SK-N-SH treated with all-trans-retinoic acid at 6 μM for 48 hours (cell line): ENCODE results near the gene PHF20.

Source experiments
- ATAC-seq: fragments of 200-7000 bp; cut with Tn5 transposase; 3 replicates; pipeline ENCODE4 v1.9.1; 2020; ENCODE audit warnings: mild to moderate bottlenecking, moderate library complexity
- ARNTL ChIP-seq: fragments of 450-650 bp; formaldehyde crosslinking; IDR thresholded peaks from 2 replicates; pipeline ENCODE4 v1.5.0; 2020; ENCODE audit warnings: low read depth, mild to moderate bottlenecking, moderate library complexity, borderline replicate concordance
- BACH2 ChIP-seq: fragments of 250-450 bp; sonication (Bioruptor Pico); IDR thresholded peaks from 2 replicates; pipeline ENCODE4 v1.9.0; 2021; ENCODE audit warnings: mild to moderate bottlenecking, borderline replicate concordance
- ESRRG ChIP-seq: fragments of 250-450 bp; sonication (Bioruptor Pico); IDR thresholded peaks from 2 replicates; pipeline ENCODE4 v1.6.1; 2021; ENCODE audit warnings: mild to moderate bottlenecking
- GLIS3 ChIP-seq: fragments of 250-450 bp; sonication (Bioruptor Pico); IDR thresholded peaks from 2 replicates; pipeline ENCODE4 v1.5.0; 2020; ENCODE audit warnings: mild to moderate bottlenecking, moderate library complexity
- ISL1 ChIP-seq: fragments of 250-450 bp; sonication (Bioruptor Pico); IDR thresholded peaks from 2 replicates; pipeline ENCODE4 v2.1.2; 2022; ENCODE audit warnings: mild to moderate bottlenecking, moderate library complexity
- OSR1 ChIP-seq: fragments of 250-450 bp; sonication (Bioruptor Pico); IDR thresholded peaks from 2 replicates; pipeline ENCODE4 v1.8.0; 2022; ENCODE audit warnings: moderate library complexity, mild to moderate bottlenecking, inconsistent platforms
- PPARA ChIP-seq: fragments of 250-450 bp; sonication (Bioruptor Pico); IDR thresholded peaks from 2 replicates; pipeline ENCODE4 v1.5.0; 2020; ENCODE audit warnings: mild to moderate bottlenecking, borderline replicate concordance
- RARB ChIP-seq: fragments of 250-450 bp; sonication (Bioruptor Pico); IDR thresholded peaks from 2 replicates; pipeline ENCODE4 v1.8.0; 2021; ENCODE audit warnings: mild to moderate bottlenecking, moderate library complexity
- SNAI2 ChIP-seq: fragments of 250-450 bp; sonication (Bioruptor Pico); IDR thresholded peaks from 2 replicates; pipeline ENCODE4 v1.5.0; 2020; ENCODE audit warnings: mild to moderate bottlenecking, moderate library complexity
- TCF4 ChIP-seq: fragments of 250-450 bp; sonication (Bioruptor Pico); IDR thresholded peaks from 2 replicates; pipeline ENCODE4 v1.8.0; 2021; ENCODE audit warnings: mild to moderate bottlenecking, moderate library complexity, borderline replicate concordance
- TOX ChIP-seq: fragments of 250-450 bp; sonication (Bioruptor Pico); IDR thresholded peaks from 2 replicates; pipeline ENCODE4 v1.8.0; 2021; ENCODE audit warnings: mild to moderate bottlenecking, moderate library complexity, borderline replicate concordance
- ZC3H10 ChIP-seq: fragments of 250-450 bp; sonication (Bioruptor Pico); IDR thresholded peaks from 2 replicates; pipeline ENCODE4 v1.5.1; 2021; ENCODE audit warnings: mild to moderate bottlenecking, moderate library complexity
- ZFP30 ChIP-seq: fragments of 450-650 bp; formaldehyde crosslinking; IDR thresholded peaks from 2 replicates; pipeline ENCODE4 v1.5.0; 2022; ENCODE audit warnings: mild to moderate bottlenecking, moderate library complexity
- ZNF565 ChIP-seq: fragments of 450-650 bp; formaldehyde crosslinking; conservative IDR thresholded peaks from 2 replicates; pipeline ENCODE4 v1.5.0; 2020; ENCODE audit warnings: low read depth, mild to moderate bottlenecking, moderate library complexity
- ZNF70 ChIP-seq: fragments of 450-650 bp; formaldehyde crosslinking; IDR thresholded peaks from 2 replicates; pipeline ENCODE4 v1.5.0; 2020; ENCODE audit warnings: mild to moderate bottlenecking, moderate library complexity
- ZNF8 ChIP-seq: fragments of 450-650 bp; formaldehyde crosslinking; IDR thresholded peaks from 2 replicates; pipeline ENCODE4 v1.5.0; 2020; ENCODE audit warnings: mild to moderate bottlenecking, moderate library complexity
- TF ChIP-seq, protein P1 (sequence below): fragments of 250-450 bp; sonication (Bioruptor Pico); IDR thresholded peaks from 2 replicates; pipeline ENCODE4 v1.5.0; 2020; ENCODE audit warnings: mild to moderate bottlenecking, moderate library complexity
- TF ChIP-seq, protein P2 (sequence below): fragments of 250-450 bp; sonication (Bioruptor Pico); IDR thresholded peaks from 2 replicates; pipeline ENCODE4 v1.8.0; 2021; ENCODE audit warnings: low read depth, mild to moderate bottlenecking, moderate library complexity, borderline replicate concordance
- TF ChIP-seq, protein P3 (sequence below): fragments of 250-450 bp; sonication (Bioruptor Pico); IDR thresholded peaks from 2 replicates; pipeline ENCODE4 v1.5.1; 2020; ENCODE audit warnings: low read depth, mild to moderate bottlenecking, moderate library complexity
- TF ChIP-seq, protein P4 (sequence below): fragments of 250-450 bp; sonication (Bioruptor Pico); IDR thresholded peaks from 2 replicates; pipeline ENCODE4 v1.8.0; 2020; ENCODE audit warnings: mild to moderate bottlenecking, moderate library complexity, borderline replicate concordance

PHF20 gene

DNA sequence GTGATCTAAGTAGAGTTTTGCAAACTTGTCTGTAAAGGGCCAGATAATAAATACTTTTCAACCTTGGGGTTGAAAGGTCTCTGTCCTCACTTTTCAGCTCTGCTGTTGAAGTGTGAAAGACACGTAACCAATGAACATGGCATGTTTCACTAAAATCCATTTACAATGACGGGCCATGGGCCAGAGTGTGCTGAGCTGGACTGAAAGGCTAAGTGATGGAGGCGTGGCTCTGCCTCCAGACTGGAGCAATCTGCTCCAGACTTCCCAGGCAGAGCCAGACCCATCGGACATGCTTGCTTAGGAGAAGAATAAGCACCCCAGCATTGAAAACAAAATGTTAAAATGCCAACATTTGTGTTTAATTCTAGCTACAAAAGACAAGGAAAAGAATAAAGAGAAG, 141.1 kb downstream of the PHF20 start:
- TF ChIP-seq, protein P1, sequence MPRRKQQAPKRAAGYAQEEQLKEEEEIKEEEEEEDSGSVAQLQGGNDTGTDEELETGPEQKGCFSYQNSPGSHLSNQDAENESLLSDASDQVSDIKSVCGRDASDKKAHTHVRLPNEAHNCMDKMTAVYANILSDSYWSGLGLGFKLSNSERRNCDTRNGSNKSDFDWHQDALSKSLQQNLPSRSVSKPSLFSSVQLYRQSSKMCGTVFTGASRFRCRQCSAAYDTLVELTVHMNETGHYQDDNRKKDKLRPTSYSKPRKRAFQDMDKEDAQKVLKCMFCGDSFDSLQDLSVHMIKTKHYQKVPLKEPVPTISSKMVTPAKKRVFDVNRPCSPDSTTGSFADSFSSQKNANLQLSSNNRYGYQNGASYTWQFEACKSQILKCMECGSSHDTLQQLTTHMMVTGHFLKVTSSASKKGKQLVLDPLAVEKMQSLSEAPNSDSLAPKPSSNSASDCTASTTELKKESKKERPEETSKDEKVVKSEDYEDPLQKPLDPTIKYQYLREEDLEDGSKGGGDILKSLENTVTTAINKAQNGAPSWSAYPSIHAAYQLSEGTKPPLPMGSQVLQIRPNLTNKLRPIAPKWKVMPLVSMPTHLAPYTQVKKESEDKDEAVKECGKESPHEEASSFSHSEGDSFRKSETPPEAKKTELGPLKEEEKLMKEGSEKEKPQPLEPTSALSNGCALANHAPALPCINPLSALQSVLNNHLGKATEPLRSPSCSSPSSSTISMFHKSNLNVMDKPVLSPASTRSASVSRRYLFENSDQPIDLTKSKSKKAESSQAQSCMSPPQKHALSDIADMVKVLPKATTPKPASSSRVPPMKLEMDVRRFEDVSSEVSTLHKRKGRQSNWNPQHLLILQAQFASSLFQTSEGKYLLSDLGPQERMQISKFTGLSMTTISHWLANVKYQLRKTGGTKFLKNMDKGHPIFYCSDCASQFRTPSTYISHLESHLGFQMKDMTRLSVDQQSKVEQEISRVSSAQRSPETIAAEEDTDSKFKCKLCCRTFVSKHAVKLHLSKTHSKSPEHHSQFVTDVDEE (CRISPR knock-in tag), result no peak
- TF ChIP-seq, protein P2, sequence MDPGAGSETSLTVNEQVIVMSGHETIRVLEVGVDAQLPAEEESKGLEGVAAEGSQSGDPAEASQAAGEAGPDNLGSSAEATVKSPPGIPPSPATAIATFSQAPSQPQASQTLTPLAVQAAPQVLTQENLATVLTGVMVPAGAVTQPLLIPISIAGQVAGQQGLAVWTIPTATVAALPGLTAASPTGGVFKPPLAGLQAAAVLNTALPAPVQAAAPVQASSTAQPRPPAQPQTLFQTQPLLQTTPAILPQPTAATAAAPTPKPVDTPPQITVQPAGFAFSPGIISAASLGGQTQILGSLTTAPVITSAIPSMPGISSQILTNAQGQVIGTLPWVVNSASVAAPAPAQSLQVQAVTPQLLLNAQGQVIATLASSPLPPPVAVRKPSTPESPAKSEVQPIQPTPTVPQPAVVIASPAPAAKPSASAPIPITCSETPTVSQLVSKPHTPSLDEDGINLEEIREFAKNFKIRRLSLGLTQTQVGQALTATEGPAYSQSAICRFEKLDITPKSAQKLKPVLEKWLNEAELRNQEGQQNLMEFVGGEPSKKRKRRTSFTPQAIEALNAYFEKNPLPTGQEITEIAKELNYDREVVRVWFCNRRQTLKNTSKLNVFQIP, result no peak
- TF ChIP-seq ESRRG (CRISPR knock-in tag) (no peak), ZNF8 (CRISPR knock-in tag) (no peak), ZC3H10 (CRISPR knock-in tag) (no peak), TCF4 (CRISPR knock-in tag) (no peak), ARNTL (CRISPR knock-in tag) (no peak), RARB (CRISPR knock-in tag) (no peak), ZNF565 (CRISPR knock-in tag) (no peak), ZNF70 (CRISPR knock-in tag) (no peak), BACH2 (no peak)
- TF ChIP-seq, protein P3, sequence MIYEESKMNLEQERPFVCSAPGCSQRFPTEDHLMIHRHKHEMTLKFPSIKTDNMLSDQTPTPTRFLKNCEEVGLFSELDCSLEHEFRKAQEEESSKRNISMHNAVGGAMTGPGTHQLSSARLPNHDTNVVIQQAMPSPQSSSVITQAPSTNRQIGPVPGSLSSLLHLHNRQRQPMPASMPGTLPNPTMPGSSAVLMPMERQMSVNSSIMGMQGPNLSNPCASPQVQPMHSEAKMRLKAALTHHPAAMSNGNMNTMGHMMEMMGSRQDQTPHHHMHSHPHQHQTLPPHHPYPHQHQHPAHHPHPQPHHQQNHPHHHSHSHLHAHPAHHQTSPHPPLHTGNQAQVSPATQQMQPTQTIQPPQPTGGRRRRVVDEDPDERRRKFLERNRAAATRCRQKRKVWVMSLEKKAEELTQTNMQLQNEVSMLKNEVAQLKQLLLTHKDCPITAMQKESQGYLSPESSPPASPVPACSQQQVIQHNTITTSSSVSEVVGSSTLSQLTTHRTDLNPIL (CRISPR knock-in tag), result no peak
- ATAC-seq, result no peak

DNA sequence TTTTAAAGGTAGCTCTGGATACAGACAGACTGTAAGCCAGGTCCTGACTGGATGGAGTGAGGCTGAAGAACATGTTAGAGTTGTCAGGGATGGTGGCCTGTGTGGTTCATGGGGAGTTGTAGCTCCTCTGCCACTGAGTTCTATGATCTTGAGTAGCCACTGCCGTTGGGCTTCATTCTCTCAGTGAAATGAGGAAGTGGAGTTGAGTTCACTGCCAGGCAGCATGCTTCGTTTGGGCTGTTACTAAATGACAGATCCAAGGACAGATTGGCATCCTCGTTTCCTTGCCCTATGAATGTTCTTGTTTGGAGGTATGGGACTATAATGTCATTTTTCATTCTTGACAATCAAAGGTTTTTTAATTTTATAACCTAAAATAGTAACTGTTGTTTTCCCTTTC, 145.3 kb downstream of the PHF20 start:
- no peak for ATAC-seq
- TF ChIP-seq, protein P3 (CRISPR knock-in tag), result no peak
- TF ChIP-seq ZC3H10 (CRISPR knock-in tag) (no peak), ISL1 (CRISPR knock-in tag) (no peak), RARB (CRISPR knock-in tag) (no peak), ZNF70 (CRISPR knock-in tag) (no peak), ESRRG (CRISPR knock-in tag) (no peak), GLIS3 (CRISPR knock-in tag) (no peak), ZFP30 (CRISPR knock-in tag) (no peak), ZNF8 (CRISPR knock-in tag) (no peak), ARNTL (CRISPR knock-in tag) (no peak), PPARA (no peak)
- TF ChIP-seq, protein P4, sequence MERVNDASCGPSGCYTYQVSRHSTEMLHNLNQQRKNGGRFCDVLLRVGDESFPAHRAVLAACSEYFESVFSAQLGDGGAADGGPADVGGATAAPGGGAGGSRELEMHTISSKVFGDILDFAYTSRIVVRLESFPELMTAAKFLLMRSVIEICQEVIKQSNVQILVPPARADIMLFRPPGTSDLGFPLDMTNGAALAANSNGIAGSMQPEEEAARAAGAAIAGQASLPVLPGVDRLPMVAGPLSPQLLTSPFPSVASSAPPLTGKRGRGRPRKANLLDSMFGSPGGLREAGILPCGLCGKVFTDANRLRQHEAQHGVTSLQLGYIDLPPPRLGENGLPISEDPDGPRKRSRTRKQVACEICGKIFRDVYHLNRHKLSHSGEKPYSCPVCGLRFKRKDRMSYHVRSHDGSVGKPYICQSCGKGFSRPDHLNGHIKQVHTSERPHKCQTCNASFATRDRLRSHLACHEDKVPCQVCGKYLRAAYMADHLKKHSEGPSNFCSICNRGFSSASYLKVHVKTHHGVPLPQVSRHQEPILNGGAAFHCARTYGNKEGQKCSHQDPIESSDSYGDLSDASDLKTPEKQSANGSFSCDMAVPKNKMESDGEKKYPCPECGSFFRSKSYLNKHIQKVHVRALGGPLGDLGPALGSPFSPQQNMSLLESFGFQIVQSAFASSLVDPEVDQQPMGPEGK (CRISPR knock-in tag), result no peak
- TF ChIP-seq, all 23 proteins: peak for 0

DNA sequence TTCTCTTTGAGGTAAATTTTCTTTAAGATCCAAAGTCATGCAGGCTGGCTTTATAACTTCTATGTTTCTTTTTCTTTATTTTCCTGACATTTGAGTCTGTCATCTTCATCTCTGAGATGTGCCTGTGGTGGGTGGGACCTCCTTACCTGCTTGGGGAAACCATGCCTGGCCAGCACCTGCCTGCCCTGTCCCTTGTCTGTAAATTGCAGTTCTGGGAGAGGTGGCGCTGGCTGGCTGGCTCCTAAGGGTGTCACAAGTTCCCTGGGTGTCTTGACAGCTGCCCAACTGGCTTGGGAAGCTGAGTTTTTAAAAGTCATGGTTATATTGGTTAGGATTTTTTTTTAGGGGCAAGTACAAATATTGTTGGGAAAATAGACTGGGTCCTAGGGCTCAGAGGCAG, 146.2 kb downstream of the PHF20 start:
- no peak for ATAC-seq
- TF ChIP-seq, protein P1 (CRISPR knock-in tag), result no peak
- no peak for TF ChIP-seq ZC3H10 (CRISPR knock-in tag)
- TF ChIP-seq PPARA, result no peak
- TF ChIP-seq, protein P4 (CRISPR knock-in tag), result no peak
- TF ChIP-seq RARB (CRISPR knock-in tag), result no peak
- no peak for TF ChIP-seq ZNF70 (CRISPR knock-in tag)
- no peak for TF ChIP-seq ESRRG (CRISPR knock-in tag)
- TF ChIP-seq SNAI2 (CRISPR knock-in tag), result no peak
- no peak for TF ChIP-seq TOX (CRISPR knock-in tag)
- no peak for TF ChIP-seq ZNF8 (CRISPR knock-in tag)
- no peak for TF ChIP-seq TCF4 (CRISPR knock-in tag)
- no peak for TF ChIP-seq ZNF565 (CRISPR knock-in tag)
- TF ChIP-seq ISL1 (CRISPR knock-in tag), result no peak
- TF ChIP-seq OSR1, result no peak
